ENCODE measurements around the gene ZBTB24.

The ZBTB24 gene

DNA sequence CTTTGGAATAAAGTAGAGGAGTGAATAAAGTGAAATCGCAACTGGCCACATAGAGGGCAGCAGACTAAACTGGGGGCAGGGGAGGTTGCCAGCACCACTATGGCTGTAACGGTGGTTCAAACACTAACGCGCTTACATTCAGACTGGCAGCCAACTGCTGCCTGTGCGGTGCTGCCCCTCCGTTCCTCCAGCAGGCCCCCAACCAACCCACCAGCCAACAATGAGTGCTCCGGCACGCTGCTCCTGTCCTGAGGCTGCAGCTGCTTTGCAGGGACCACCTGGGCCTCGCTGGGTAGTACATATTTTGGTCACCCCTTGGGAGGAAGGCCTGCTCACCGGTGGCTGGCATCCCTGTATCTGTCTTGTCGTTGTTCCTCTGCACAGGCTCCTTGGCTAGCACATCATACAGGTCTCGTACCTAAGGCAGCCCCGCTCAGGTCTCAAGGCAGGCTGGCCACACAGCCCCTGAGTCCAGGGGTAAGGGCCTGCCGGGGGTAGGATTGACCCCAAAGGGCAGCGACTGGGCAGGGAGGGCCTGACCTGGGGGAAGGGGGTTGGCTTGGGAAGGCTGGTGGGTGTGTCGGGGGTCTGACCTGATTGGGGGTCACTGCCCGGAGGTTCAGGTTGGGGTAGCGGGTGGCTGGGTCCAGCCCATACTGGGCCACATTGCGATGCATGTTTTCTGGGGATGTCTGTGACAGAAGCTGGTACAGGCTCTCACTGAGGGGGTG, 33.8 kb downstream of the ZBTB24 start:
- no peak for DNase-seq

DNA sequence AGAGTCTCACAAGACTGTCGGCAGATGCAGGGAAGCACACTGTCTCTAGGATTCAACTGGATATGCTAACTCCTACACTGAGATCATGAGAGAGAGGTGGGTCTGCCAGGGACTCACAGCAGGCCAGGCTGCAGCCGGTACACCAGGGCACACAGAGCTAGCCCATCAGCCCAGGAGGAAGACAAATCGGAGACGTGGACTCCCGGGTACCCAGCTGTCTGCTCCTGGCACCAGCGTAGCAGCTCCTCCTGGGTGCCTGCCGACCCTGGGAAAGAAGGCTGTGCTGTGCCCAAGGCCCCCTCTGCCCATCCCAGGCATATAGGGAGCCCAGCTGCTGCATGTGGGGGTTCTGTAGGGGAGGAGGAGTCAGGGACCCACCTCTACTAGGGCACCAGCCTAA, 34.4 kb downstream of the ZBTB24 start:
- DNase-seq, result no peak

DNA sequence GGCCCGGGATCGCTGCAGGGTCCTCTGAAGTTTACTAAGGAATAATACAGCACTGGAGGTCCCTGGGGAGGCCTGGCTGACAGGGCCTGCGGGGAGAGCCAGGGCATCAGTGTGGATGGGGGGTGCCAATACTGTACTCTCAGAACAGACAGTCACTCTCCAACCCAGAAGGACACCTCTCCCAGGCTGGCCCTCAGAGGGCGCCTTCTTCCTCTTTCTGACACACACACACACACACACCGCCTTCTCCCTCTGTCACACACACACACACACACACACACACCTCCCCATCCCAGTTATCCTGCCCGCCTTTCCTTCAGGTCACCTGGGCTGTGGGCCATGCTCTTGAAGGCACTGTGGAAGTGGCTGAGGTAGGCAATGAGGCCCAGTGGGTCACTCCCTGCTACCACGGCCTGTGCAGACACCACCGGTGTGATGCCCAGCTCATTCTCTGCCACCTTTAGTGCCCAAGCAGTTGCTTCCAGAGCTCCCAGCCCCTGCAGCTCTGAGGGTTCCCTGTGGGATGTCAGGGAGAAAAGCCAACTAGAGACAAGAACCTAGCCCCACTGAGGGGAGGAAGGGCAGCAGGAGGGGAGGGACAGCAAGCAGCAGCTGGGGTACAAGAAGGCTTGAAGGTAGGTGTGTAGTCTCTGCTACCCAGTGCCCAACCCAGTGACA, 35.0 kb downstream of the ZBTB24 start:
- no peak for DNase-seq

DNA sequence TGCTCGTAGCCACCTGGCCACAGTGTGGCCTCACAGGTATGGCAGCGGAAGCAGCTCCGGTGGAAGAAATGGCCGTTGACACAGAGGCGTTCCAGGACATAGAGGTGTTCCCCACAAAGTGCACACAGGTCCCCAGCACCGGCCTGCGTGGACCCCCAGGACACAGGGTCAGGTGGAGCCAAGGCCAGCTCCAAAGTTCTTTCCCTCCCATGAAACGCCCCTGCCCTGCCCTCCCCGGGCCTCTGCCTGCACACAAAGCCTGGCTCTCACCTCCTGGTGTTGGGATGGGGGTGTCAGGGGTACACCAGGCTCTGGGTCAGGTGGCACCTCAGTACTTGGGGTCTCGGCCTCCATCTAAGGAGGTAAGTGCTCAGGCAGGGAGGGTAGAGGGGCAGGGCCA, 35.9 kb downstream of the ZBTB24 start:
- no peak for DNase-seq

DNA sequence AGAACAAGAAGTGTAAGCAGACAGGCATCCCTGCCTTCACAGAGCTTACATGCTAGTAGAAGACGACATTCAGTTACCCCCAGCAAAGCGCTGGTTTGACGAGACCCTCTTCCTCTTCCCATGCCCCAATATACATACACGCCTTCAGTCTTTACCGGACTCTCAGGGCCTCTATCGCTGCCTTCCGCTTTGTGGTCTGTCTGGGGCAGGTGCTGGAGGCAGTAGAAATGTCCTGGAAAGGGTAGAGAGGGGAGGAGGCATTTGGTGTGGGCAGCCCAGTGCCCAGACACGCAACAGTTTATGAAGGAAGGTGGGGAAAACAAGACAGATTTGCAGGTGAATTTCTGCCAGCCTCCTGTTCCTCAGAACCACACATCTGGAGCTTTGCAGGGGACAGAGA, 36.5 kb downstream of the ZBTB24 start:
- no peak for DNase-seq

DNA sequence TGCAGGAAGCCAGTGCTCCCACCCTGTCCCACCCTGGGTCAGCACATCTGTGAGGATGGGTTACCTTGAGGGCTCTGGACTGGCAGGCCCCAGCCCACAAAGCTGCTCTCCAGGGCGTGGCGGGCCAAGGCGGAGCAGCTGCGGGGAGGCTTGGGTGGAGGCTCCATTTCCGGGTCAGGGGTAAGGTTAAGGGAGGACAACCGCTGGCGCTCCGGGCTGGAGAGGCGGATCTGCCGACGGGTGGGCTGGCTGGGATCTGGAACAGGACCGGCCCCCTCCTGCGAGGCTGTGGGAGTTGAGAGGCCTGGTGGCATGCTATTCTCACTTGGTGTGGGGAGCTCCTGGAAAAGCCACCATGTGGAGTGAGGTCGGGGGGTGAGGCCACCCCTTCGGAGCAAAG, 36.9 kb downstream of the ZBTB24 start:
- DNase-seq, result no peak

DNA sequence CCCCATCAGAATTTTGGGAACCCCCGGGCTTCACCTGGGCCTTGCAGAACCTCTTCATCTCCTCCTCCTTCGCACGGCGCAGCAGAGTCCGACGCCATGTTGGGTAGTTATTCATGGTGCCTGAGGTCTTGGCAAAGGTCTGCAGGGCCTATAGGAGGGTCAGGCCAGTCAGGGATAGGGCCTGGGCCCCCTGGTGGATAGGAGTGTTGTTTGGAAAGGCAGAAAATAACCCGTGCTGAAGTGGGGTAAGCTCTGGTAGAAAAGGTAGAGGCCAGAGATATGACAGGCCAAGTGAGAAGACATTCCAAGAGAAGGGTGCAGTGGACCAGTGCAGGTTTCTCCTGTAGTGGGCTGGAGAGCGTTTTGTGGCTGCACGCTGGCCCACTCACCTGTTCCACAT, 37.6 kb downstream of the ZBTB24 start:
- DNase-seq, result no peak

DNA sequence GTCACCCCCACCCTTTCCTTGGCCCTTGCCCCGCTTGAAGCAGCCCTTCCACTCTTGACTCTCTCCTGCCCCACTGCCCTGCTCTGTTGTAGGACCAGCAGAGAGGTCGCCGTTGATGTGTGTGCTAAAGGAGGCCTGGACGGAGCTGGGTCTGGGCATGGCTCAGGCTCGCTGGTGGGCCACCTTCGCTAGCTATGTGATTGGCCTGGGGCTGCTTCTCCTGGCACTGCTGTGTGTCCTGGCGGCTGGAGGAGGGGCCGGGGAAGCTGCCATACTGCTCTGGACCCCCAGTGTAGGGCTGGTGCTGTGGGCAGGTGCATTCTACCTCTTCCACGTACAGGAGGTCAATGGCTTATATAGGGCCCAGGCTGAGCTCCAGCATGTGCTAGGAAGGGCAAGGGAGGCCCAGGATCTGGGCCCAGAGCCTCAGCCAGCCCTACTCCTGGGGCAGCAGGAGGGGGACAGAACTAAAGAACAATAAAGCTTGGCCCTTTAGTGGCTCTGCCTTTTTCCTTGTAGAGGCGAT, 39.5 kb downstream of the ZBTB24 start:
- DNase-seq, result no peak

DNA sequence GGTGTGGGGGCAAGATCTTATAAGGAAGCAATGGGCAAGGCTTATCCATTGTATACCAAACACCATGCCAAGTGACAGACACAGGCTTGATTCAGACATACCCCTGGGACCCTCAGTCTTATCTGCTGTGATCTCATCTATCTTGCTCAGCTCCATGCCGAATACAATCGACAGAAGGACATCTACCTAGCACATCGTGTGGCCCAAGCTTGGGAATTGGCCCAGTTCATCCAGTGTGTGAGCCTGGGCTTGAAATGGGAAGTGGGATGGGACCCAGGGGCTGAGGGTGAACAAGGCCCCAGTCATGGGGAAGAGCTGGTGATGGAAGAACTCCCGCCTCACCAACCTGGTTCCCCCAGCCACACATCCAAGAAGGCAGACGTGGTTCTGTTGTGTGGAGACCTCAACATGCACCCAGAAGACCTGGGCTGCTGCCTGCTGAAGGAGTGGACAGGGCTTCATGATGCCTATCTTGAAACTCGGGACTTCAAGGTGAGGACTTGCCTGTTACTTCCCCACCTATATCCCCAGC, 40.6 kb downstream of the ZBTB24 start:
- DNase-seq, result no peak

DNA sequence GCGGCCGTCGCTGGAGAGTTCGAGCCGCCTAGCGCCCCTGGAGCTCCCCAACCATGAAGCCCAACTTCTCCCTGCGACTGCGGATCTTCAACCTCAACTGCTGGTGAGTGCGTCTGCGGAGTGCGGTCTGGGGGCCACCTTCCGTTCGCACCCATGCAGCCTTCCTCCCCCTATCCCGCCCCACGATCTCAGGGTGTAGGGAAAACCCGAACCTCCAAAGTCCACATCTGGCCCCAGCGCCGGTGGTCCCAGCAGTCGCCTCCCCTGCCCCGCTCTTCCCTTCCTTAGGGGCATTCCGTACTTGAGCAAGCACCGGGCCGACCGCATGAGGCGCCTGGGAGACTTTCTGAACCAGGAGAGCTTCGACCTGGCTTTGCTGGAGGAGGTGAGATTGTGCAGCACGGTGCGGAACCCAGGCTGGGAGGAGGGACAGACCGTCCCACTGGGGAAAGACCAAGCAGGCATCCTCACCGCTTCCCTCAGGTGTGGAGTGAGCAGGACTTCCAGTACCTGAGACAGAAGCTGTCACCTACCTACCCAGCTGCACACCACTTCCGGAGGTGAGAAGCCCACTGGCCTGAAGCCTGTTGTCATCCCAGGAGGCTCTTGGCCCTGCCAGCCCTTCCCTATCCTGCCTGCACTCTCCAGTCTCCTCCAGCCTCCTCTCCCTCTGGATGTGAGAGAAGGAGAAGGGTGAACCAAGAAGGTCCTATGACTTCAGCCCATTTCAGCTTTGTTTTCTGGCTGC, 41.8 kb downstream of the ZBTB24 start:
- peak; percentile 58 for DNase-seq

DNA sequence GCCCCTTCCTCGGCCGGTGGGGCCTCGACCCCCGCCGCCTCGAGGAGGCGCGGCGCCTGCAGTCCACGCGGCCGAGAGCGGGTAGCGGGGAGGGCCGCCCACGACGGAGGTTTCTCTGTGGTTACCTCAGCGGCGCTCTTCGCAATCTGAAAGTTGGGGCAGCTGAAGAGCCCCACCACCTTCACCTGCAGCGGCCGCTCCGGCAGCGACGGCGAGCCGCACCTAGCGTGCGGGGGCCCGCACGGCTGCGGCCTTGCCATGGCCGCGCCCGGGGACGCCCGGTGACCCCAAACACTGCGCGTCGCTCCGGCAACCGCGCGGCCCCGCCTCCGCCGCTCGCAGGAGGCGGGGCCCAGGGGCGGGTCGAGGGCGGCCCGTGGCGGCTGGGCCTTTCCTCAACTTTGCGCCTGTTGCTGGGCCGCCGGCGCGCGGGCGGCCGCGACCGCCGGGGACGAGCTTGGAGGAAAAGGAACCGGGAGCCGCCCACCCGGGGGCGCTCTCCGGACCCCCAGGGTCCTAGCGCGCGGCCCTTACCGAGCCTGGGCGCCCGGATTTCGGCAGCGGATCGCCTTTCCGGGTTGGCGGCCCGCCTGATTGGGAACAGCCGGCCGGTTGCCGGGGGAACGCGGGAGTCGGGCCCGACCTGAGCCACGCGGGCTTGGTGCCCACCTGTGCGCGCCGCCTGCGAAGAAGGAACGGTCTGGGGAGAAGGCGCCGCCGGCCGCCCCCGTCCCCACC, 42.5 kb downstream of the ZBTB24 start, which contains the start of the genes PPIL6 and SMPD2:
TSS of gene PPIL6 (minus strand) at position 298 of the 738 bp plus-strand sequence. CDS start at position 260, 38 bp downstream.
TSS of gene SMPD2 (plus strand) at position 394 of the 738 bp plus-strand sequence. CDS start 398 bp downstream, outside the sequence.
- DNase-seq, result peak; percentile 82

DNA sequence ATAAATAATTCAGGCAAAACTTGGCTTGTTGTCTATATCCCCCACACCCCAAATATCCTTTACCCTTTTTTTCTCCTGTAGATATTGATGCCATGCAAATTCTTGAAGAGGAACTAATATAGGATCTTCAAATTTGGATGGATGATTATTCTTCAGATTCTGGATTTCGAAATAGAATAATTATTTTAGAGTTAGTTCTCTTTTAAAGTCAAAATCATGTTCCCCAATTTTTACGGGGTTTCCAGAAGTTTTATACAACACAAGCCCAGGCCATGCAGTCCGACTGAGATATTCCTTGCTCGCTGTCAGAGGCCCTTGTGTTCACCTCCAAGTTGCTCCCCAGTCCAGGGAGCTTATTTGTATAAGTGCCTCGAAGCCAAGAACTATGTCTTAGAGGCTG, 47.0 kb downstream of the ZBTB24 start:
- DNase-seq, result no peak

DNA sequence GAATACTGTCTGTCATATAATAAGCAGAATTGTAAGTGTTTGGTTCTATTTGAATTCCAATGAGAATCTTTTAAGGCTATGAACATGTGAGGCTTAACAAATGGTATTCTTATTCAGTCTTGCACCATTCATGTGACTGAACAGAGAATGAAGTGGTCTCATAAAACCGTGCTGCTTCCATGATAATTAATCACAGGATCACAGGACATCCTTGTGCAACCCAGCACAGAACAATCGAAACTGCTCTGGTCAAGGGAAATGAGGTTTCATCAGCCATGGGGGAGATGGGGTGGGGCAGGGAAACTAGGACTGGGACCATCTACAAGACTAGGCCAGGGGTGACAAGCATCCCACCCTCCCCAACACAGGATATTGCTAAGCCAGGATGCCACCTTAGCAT, 48.6 kb downstream of the ZBTB24 start:
- no peak for DNase-seq

DNA sequence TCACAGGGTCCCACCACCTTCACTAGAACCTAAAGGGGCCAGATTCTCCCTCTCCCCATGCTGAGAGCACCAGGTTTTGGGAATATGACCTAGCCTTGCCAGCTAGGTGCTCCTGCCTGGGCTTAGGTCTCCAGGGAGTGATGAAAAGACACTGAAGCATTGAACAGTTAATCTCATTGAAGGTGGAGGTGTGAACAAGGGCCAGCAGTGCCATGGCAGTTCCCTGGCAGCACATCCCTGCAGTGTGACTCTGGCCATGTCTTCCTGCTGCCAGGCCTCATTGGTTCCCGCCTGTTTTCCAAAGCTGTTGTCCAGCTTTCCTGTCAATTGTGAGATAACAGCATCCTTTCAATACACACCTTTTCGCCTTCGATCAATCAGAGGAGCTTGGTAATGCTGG, 53.5 kb downstream of the ZBTB24 start:
- DNase-seq, result no peak

DNA sequence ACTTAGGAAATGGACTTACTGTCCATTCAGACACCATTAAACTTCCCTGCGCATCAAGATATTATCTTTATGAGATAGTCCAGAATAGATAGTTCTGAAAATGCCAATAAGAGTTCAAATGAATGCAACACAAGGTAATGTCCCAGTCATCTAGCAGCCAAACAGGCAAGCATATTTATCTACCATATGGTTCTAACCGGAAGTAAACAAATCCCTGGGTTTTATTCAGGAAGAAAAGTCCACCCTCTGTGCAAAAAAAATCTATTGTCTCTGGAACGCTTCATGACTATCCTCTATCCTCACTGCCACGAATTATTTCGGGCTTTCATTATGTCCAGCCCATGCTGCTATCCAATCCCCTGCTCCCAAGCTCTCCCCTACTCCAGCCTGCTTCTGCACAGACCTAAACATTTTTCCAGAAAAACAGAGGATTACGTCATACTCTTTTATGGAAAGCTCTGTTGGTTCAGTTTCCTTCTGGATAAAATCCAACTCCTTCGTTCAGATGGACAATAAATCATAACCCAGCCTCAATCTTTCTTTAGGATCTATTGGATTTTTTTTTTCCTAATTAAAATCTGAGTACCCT, 54.0 kb downstream of the ZBTB24 start:
- DNase-seq, result no peak

DNA sequence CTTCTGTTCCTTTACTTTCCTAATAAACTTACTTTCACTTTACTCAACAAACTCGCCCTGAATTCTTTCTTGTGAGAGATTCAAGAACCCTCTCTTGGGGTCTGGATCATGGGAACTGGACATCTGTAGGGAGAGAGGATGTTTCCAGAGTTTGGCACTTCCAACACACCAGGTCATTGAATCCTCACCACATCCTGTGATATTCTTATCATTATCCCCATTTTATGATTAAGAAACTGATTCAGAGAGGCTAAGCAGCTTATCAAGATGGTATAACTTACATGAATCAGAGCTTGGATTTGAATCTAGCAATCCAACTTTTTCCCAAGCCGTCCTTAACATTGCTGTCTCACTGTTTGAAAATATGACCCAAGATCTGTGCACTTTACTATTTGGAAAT, 58.1 kb downstream of the ZBTB24 start:
- no peak for DNase-seq

DNA sequence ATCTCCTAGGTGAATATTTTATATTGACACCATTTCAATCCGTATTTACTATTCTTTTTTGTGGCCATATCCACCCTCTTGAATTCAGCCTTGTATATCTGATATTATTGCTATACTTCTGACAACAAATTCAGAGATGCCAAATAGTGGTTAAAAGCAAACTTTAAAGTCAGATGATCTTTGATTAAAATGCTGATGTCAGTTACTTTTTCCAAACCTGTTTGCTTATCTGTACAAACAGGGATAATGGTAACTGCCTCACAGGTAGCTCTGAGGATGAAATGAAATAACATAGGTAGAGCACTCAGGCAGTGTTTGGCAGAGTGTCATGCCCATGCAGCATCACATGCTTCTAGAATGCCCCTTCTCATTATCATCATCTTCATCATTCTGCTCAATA, 61.8 kb downstream of the ZBTB24 start:
- DNase-seq, result no peak

DNA sequence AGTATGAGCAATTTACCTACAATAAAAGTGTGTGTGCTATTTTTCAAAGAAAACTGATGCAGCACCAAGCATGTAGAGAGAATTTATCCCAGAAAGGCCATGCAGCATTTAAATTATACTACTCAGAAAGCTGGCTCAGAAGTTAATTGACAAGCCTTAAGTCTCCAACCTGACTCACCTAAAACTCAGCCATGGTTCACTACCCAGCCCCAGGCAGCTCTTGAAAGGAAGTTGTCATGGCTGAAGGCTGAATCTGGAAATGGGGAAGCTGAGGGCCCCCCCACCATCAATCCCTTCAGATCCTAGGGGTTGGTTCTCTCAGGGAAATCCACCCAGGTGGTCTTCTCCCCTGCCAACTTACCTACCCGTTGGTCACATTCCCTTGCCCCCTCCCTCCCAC, 62.3 kb downstream of the ZBTB24 start:
- DNase-seq, result no peak

DNA sequence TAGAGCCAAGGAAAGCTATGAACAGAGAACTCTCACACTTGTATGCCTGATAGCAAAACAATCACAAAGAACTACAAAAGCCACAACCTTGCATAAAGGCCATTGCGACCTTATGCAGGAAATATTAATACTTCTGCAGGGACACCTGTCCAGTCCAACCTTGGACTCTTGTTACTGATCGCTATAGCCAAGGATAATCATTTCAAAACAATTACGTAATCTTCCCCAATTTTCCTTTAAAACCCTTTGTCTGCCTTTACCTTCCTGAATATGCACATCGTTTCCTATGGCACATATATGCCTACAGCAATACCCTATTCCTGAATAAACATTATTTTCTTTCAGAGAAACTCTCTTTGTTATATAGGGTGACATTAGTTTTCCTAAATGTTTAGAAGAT, 65.4 kb downstream of the ZBTB24 start:
- DNase-seq, result no peak

Data from activated CD4-positive, alpha-beta T cell treated with anti-CD3 and anti-CD28 coated beads for 48 hours (primary cell).